Measurements from ENCODE around the gene UTS2. TPM values are rescaled to one million over a fixed set of nuclear protein-coding genes. Genes with fewer than 3 reads are reported as not detected.

The UTS2 gene
- total RNA-seq, 1 donor from 2014 or later, result not detected

- DNase-seq (ENCODE audit: extremely low spot score, unreplicated experiment), result no peak
- TF ChIP-seq, protein P1, sequence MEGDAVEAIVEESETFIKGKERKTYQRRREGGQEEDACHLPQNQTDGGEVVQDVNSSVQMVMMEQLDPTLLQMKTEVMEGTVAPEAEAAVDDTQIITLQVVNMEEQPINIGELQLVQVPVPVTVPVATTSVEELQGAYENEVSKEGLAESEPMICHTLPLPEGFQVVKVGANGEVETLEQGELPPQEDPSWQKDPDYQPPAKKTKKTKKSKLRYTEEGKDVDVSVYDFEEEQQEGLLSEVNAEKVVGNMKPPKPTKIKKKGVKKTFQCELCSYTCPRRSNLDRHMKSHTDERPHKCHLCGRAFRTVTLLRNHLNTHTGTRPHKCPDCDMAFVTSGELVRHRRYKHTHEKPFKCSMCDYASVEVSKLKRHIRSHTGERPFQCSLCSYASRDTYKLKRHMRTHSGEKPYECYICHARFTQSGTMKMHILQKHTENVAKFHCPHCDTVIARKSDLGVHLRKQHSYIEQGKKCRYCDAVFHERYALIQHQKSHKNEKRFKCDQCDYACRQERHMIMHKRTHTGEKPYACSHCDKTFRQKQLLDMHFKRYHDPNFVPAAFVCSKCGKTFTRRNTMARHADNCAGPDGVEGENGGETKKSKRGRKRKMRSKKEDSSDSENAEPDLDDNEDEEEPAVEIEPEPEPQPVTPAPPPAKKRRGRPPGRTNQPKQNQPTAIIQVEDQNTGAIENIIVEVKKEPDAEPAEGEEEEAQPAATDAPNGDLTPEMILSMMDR (conservative IDR thresholded peaks at IDR 0.05), result no peak
- H3K4me1 Mint-ChIP-seq (ENCODE audit: unreplicated experiment), result no peaks in the 10 kb centered on the region
- no peaks in the 10 kb centered on the region for H3K9me3 Mint-ChIP-seq
- H3K4me3 Mint-ChIP-seq, result no peak overlapping the region
- no peaks in the 10 kb centered on the region for H3K27me3 Mint-ChIP-seq
- H3K27ac Mint-ChIP-seq, result no peak overlapping the region
- H3K36me3 Mint-ChIP-seq, result no peaks in the 10 kb centered on the region
Observed at GRCh38 chr1:7827126-7827955, 25.5 kb downstream of the UTS2 start.

DNA sequence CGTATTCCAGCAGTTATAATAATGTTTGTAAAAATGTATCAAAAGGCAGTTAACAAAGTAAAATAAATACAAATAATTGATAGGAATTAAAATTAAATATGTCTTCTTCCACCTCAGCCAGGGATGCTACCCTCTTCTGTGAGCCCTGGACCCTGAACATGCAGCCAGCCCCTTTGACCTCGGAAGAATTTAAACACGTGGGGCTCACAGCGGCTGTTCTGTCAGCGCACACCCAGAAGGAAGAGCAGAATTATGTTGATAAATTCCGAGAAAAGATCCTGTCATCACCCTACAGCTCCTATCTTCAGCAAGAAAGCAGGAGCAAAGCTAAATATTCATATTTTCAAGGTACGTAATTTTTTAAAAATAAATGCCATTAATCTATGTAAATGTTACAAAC lies 26.5 kb downstream of the UTS2 start:
- Mint-ChIP-seq H3K36me3 (no peaks in the 10 kb centered on the region), H3K9me3 (no peaks in the 10 kb centered on the region), H3K4me3 (no peak overlapping the region), H3K4me1 (ENCODE audit: unreplicated experiment) (no peaks in the 10 kb centered on the region), H3K27me3 (no peaks in the 10 kb centered on the region), H3K27ac (no peak overlapping the region)
- DNase-seq (ENCODE audit: extremely low spot score, unreplicated experiment), result no peak
- TF ChIP-seq, protein P1 (conservative IDR thresholded peaks at IDR 0.05), result no peak

DNA sequence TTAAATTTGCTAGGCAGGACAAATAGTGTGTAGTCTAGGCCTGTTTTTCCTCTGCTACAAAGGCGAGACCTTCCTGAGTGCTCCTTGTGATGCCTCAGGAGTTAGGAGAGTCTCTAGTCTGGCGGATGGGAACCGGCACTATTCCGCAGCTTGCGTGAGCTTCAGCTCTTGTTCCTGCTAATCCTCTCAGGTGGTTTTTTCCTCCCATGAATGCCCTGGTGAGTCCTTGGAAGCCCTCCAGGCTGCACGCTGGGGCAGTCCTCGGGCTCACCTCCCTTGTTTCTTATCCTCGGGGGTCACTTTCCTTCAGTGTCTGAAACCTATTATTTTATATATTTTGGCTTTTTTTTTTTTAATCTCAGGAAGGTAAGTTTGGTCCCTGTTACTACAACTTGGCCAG lies 28.2 kb downstream of the UTS2 start:
- Mint-ChIP-seq H3K27me3 (no peaks in the 10 kb centered on the region), H3K4me3 (no peak overlapping the region), H3K27ac (no peak overlapping the region), H3K9me3 (no peaks in the 10 kb centered on the region), H3K36me3 (peaks cover 4% of the 10 kb centered on the region), H3K4me1 (ENCODE audit: unreplicated experiment) (no peaks in the 10 kb centered on the region)
- DNase-seq (ENCODE audit: extremely low spot score, unreplicated experiment), result no peak
- TF ChIP-seq, protein P1 (conservative IDR thresholded peaks at IDR 0.05), result no peak

- TF ChIP-seq, protein P1 (conservative IDR thresholded peaks at IDR 0.05), result no peak
- no peaks in the 10 kb centered on the region for H3K9me3 Mint-ChIP-seq
- H3K36me3 Mint-ChIP-seq, result peaks cover 4% of the 10 kb centered on the region
- H3K27ac Mint-ChIP-seq, result no peak overlapping the region
- no peak for DNase-seq (ENCODE audit: extremely low spot score, unreplicated experiment)
- no peaks in the 10 kb centered on the region for H3K27me3 Mint-ChIP-seq
- no peak overlapping the region for H3K4me3 Mint-ChIP-seq
- no peaks in the 10 kb centered on the region for H3K4me1 Mint-ChIP-seq (ENCODE audit: unreplicated experiment)
Observed at GRCh38 chr1:7821282-7821681, 31.6 kb downstream of the UTS2 start.

- TF ChIP-seq, protein P1 (conservative IDR thresholded peaks at IDR 0.05), result no peak
- Mint-ChIP-seq H3K4me1 (ENCODE audit: unreplicated experiment) (no peaks in the 10 kb centered on the region), H3K27me3 (no peaks in the 10 kb centered on the region), H3K4me3 (no peak overlapping the region), H3K27ac (no peak overlapping the region), H3K9me3 (peaks cover 8% of the 10 kb centered on the region), H3K36me3 (peaks cover 29% of the 10 kb centered on the region)
- DNase-seq (ENCODE audit: extremely low spot score, unreplicated experiment), result no peak
Observed at GRCh38 chr1:7813677-7814373, 39.0 kb downstream of the UTS2 start.

Measured in type B pancreatic cell (in vitro differentiated cells).